Activated CD8-positive, alpha-beta memory T cell treated with anti-CD3 and anti-CD28 coated beads for 1 hour (primary cell): ENCODE data around the gene KIAA1958.
"Not testable (repeated sequence)": the region's sequence is repeated elsewhere in the genome, so short reads cannot be mapped to it uniquely, and the experiment has no call there.

Experiments
- DNase-seq, 2 donors: peaks; one replicate each; pipeline ENCODE4 v3.0.0-alpha.2; 2020; ENCODE audit warnings: low read depth in 1 of 2; ENCODE audit errors: extremely low read depth in 1 of 2

KIAA1958 gene

GRCh38 chr9:112489876-112490666, 3.4 kb downstream of the KIAA1958 start:
- no peak for DNase-seq

GRCh38 chr9:112493393-112494137, 6.9 kb downstream of the KIAA1958 start:
- no peak for DNase-seq

GRCh38 chr9:112494153-112494552, 7.5 kb downstream of the KIAA1958 start:
- no peak for DNase-seq

DNA sequence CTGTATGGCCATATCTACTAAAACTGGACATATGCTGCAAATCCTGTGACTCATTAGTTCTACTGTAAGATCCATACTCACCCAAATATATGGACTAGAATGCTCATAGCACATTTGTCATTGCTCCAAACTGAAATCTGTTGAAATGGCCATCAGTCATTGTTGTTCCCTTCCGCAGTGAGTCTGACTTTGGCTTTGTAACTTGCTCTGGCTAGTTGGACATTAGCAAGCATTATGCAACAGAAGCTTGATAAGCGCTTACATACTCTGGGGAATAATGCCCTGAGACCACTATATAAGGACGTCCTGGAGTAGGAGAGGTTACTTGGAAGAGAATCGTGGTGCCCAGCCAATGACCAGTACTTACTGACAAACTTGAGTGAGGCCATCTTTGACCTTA, 9.0 kb downstream of the KIAA1958 start:
- no peak for DNase-seq

- DNase-seq, result no peak
These were observed 9.6 kb downstream of the KIAA1958 start for GRCh38 chr9:112496074-112496722.

- DNase-seq, result no peak
These were observed 14.2 kb downstream of the KIAA1958 start for GRCh38 chr9:112500842-112501241.

DNA sequence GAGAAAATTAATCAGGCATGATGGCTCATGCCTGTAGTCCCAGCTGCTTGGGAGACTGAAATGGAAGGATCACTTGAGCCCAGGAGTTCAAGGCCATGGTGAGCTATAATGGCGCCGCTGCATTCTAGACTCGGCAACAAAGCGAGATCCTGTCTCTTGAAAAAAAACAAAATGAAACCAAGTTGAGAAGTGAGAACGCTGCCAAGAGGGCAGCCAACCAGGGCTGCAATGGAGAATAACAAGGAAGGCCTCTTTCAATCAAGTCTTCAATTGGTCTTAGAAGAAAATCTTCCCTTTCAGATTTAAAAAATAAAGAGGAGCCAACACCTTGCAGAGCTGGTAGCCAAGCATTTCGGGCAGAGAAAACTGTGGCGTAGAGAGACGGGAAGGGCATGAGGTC, 14.7 kb downstream of the KIAA1958 start:
- no peak for DNase-seq

GRCh38 chr9:112502175-112502946, 15.7 kb downstream of the KIAA1958 start:
- no peak for DNase-seq

DNA sequence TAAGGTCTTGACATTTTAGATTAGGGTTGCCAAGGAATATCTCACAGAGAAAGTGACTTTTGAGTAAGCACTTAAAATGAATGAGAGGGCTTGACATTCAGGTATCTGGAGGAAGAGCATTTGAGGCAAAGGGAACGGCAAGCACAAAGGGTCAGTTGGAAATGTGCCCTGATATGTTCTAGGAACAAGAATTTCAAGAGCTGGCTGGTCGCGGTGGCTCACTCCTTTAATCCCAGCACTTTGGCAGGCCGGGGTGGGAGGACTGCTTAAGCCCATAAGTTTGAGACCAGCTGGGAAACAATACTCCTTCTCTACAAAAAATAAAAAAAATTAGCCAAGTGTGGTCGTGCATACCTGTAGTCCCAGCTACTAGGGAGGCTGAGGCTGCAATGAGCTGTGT, 16.5 kb downstream of the KIAA1958 start:
- DNase-seq, result no peak

DNA sequence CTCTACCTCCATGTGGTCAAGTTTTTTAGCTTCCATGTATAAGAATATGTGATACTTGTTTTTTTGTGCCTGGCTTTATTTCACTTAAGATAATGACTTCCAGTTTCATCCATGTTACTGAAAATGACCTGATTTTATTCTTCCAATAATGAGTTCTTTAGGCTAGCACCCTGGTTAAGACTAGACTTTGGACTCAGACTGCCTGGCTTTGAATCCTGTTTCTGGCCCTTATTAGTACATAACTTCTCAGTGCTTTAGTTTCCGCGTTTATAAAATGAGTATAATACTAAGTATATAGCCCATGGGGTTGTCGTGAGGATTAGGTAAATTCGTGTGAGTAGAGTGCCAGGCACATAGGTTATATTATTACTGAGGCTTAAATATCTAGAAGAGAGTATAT, 18.5 kb downstream of the KIAA1958 start:
- no peak for DNase-seq

- DNase-seq, result no peak
These were observed 19.0 kb downstream of the KIAA1958 start for GRCh38 chr9:112505607-112506006.

DNA sequence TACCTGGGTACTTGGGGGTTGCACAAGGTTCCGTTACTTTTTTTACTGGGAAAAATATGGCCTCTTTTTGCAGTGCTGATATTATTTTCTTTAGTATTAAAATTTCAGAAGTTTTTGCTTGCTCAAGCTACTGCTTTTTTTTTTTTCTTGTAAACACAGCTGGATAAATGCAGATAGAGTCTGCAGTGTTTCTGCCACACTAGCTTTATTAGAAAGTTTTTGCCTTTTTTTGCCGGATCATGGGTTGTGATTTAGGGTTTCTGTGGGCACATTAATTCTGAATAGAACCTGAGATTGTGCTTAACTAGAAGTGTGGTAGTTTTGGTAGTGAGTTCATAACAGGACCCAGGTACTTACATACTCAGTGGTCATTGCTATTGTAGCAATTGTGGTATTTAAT, 19.9 kb downstream of the KIAA1958 start:
- no peak for DNase-seq

DNA sequence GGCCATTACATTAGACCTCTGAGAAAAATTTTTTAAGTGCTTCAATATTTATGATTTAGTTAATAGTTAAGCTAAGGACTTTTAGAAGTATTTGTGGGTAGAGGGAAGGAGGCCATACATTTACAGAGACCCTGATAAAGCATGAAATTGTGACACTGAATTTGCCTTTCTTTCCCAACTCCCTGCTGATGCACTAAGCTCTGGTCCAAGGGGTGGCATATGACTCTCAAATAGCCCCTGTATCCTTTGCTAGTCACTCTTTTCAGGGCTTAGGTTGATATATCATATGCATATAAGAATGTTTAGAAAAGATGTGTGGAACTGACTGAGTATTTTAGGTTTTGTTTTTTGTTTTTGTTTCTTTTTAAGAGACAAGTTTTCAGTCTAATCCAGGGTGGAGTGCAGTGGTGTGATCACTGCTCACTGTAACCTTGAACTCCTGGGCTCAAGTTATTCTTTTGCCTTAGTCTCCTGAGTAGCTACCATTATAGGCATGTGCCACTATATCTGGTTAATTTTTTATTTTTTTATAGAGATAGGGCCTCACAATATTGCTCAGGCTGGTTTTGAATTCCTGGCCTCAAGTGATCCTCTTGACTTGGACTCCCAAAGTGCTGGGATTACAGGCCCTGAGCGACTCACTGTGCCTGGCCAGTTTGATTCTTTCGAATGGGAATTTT, 20.5 kb downstream of the KIAA1958 start:
- no peak for DNase-seq

GRCh38 chr9:112508377-112508776, 21.8 kb downstream of the KIAA1958 start:
- DNase-seq, result no peak

- not testable (repeated sequence) for DNase-seq
These were observed 25.8 kb downstream of the KIAA1958 start for GRCh38 chr9:112512377-112512776.

GRCh38 chr9:112516769-112517168, 30.1 kb downstream of the KIAA1958 start:
- no peak for DNase-seq

- no peak for DNase-seq
These were observed 33.4 kb downstream of the KIAA1958 start for GRCh38 chr9:112520069-112520468.

DNA sequence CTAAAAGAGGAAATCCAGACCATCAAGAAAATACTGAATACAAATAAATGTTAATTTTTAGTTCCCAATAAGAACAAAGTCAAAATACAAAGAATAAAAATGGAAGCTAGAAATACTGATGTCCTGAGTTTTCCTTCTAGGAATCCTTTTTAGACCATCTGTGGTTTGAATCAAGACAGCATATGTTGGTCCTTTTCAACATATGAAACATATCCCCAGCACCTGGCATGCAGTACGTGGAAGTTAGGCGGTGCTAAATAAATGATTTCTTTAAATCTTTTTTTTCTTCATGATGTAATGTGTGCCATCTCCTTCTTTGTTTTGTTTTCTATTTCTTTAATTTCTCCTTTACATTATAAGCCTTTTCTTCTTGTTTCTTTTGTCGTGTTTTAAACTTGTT, 34.0 kb downstream of the KIAA1958 start:
- DNase-seq, result no peak

GRCh38 chr9:112526973-112527372, 40.3 kb downstream of the KIAA1958 start:
- no peak for DNase-seq

DNA sequence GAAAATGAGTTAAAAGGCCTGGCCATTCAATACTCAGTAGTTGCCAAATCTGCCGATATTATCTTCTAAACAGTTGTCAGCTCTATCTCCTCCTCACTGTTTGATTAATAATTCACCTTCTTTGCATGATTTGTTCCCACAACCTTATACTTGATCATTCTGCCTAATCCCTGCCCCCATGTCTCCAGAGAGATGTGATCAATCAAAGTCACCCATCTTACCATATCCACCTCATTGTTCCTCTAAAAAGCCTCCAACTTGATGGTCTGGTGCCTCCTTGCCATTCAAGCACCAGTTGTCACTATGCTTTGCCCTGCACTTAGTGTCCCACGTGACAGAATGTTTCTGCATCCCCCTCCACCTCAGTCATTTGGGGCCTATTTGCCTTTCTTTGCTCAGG, 41.3 kb downstream of the KIAA1958 start:
- DNase-seq, result no peak
